OCI-LY7 (cell line): Measurements from ENCODE around the gene TMEM86B. TPM values are rescaled to one million over a fixed set of nuclear protein-coding genes. Genes with fewer than 3 reads are reported as not detected.

Source experiments
- BruUV-seq: library from RNA; stranded (reverse); fragments of 400-500 nt; replicated peaks from 2 replicates; lab custom pipeline; 2021; lab: Mats Ljungman, UMichigan
- CTCF ChIA-PET: fragments of 300-600 bp; sonication (Branson Sonifier 250); formaldehyde crosslinking; loops from one replicate; lab custom pipeline; 2022; ENCODE audit warnings: antibody characterized with exemption; ENCODE audit not compliant: unreplicated experiment; lab: Charles Lee
- POLR2A ChIA-PET: fragments of 300-600 bp; sonication (Branson Sonifier 250); formaldehyde crosslinking; loops from one replicate; lab custom pipeline; 2022; ENCODE audit warnings: antibody characterized with exemption; lab: Charles Lee
- DNase-seq: peaks from one replicate; pipeline ENCODE4 v3.0.0-alpha.2; 2015; ENCODE audit warnings: low spot score
- H2AFZ ChIP-seq: fragments of 200-600 bp; sonication (generic), shearing (Covaris generic); 2 replicates; pipeline ENCODE4 v1.6.1; 2014; ENCODE audit warnings: mild to moderate bottlenecking, antibody characterized with exemption, low read length, moderate library complexity
- H3K27ac ChIP-seq: fragments of 200-600 bp; sonication (generic); 2 replicates; pipeline ENCODE4 v1.5.1; 2014; ENCODE audit warnings: mixed run types, low read depth, mild to moderate bottlenecking, moderate library complexity, low read length, inconsistent platforms; ENCODE audit not compliant: poor library complexity, severe bottlenecking
- H3K36me3 ChIP-seq: fragments of 200-600 bp; sonication (generic); 2 replicates; pipeline ENCODE4 v1.6.1; 2014; ENCODE audit warnings: mild to moderate bottlenecking, antibody characterized with exemption, low read length, moderate library complexity, mixed read lengths; ENCODE audit not compliant: insufficient read depth
- H3K4me1 ChIP-seq: fragments of 200-600 bp; sonication (generic); 2 replicates; pipeline ENCODE4 v1.5.1; 2014; ENCODE audit warnings: mild to moderate bottlenecking, low read length; ENCODE audit not compliant: insufficient read depth, poor library complexity, severe bottlenecking
- H3K4me2 ChIP-seq: fragments of 200-600 bp; sonication (generic); 2 replicates; pipeline ENCODE4 v1.6.1; 2014; ENCODE audit warnings: mild to moderate bottlenecking, low read length
- H3K4me3 ChIP-seq: fragments of 200-600 bp; sonication (generic); 2 replicates; pipeline ENCODE4 v1.5.1; 2014; ENCODE audit warnings: mild to moderate bottlenecking, low read depth, low read length; ENCODE audit not compliant: poor library complexity, severe bottlenecking
- H3K79me2 ChIP-seq: fragments of 200-600 bp; sonication (generic); 2 replicates; pipeline ENCODE4 v1.6.1; 2016; ENCODE audit warnings: low read depth, mild to moderate bottlenecking, low read length, moderate library complexity, mixed read lengths; ENCODE audit not compliant: insufficient read depth
- H3K9me2 ChIP-seq: fragments of 200-600 bp; sonication (generic); 2 replicates; pipeline ENCODE4 v1.6.1; 2016; ENCODE audit warnings: mild to moderate bottlenecking, low read length, mixed read lengths; ENCODE audit not compliant: insufficient read depth
- H3K9me3 ChIP-seq: fragments of 200-600 bp; sonication (generic); 2 replicates; pipeline ENCODE4 v1.6.1; 2014; ENCODE audit warnings: mild to moderate bottlenecking, mixed run types, low read length, mixed read lengths
- H4K20me1 ChIP-seq: fragments of 200-600 bp; sonication (generic); 2 replicates; pipeline ENCODE4 v1.6.1; 2014; ENCODE audit warnings: mild to moderate bottlenecking, antibody characterized with exemption, low read length, moderate library complexity, mixed read lengths; ENCODE audit not compliant: insufficient read depth
- CTCF ChIP-seq: fragments of 200-600 bp; sonication (generic); conservative IDR thresholded peaks from 2 replicates; pipeline ENCODE4 v1.5.1; 2014; ENCODE audit warnings: mild to moderate bottlenecking, antibody characterized with exemption, low read length, moderate library complexity, mixed read lengths
- EZH2phosphoT487 ChIP-seq: fragments of 200-600 bp; sonication (generic); IDR thresholded peaks from 2 replicates; pipeline ENCODE4 v1.6.1; 2018; ENCODE audit warnings: low read depth, borderline replicate concordance, mild to moderate bottlenecking, mixed run types, antibody characterized with exemption, low read length, moderate library complexity, mixed read lengths
- intact Hi-C: fragments of 100-400 bp; cut with micrococcal nuclease; formaldehyde crosslinking; loops from one replicate; pipeline ENCODE4 v1.10.0; 2022; ENCODE audit not compliant: unreplicated experiment
- total RNA-seq, 2 experiments: library from RNA; depleted of rRNA in 1 of 2; stranded (reverse); fragments of >200 nt in 1 of 2; shearing (Covaris generic) in 1 of 2; gene quantifications; 2 replicates each; pipeline ENCODE4 v1.2.3, GENCODE V29; 2014 to 2022

Gene TMEM86B
- total RNA-seq, 2 experiments from 2014 or later, result 8.1 to 13.8 TPM

GRCh38 chr19:55248166-55248675 is 19.7 kb upstream of the TMEM86B start:
- CTCF ChIA-PET, result no interaction called here
- TF ChIP-seq EZH2phosphoT487, result no peak
- no peak for TF ChIP-seq CTCF
- Histone ChIP-seq H3K4me2 (no peak overlapping the region), H3K79me2 (peaks cover 62% of the 10 kb centered on the region), H3K4me1 (peaks cover 26% of the 10 kb centered on the region), H4K20me1 (peaks cover 32% of the 10 kb centered on the region), H3K9me3 (no peaks in the 10 kb centered on the region), H3K4me3 (no peak overlapping the region), H3K9me2 (no peaks in the 10 kb centered on the region), H3K36me3 (peaks cover 99% of the 10 kb centered on the region), H2AFZ (no peak overlapping the region), H3K27ac (no peak overlapping the region)
- DNase-seq, result no peak
- no TSS peak for BruUV-seq
- POLR2A ChIA-PET, result no interaction called here
- intact Hi-C loops, result no loop called here

GRCh38 chr19:55247621-55248099 is 19.1 kb upstream of the TMEM86B start:
- no peak for DNase-seq
- Histone ChIP-seq H3K36me3 (peaks cover 99% of the 10 kb centered on the region), H3K9me2 (no peaks in the 10 kb centered on the region), H3K4me1 (peaks cover 20% of the 10 kb centered on the region), H2AFZ (no peak overlapping the region), H3K9me3 (no peaks in the 10 kb centered on the region), H3K4me3 (no peak overlapping the region), H3K27ac (no peak overlapping the region), H3K4me2 (no peak overlapping the region), H4K20me1 (peaks cover 32% of the 10 kb centered on the region), H3K79me2 (peaks cover 56% of the 10 kb centered on the region)
- no TSS peak for BruUV-seq
- POLR2A ChIA-PET, result no interaction called here
- TF ChIP-seq CTCF, result no peak
- TF ChIP-seq EZH2phosphoT487, result no peak
- intact Hi-C loops, result no loop called here
- CTCF ChIA-PET, result no interaction called here
